Liver (tissue), 3 donors: ENCODE data around the gene C5.

Experiments used
- GABPA ChIP-seq, 2 donors: IDR thresholded peaks in 1 of 2; conservative IDR thresholded peaks in 1 of 2; 2 replicates each; pipeline ENCODE4 v1.6.1; 2016; ENCODE audit warnings: antibody characterized with exemption in 2 of 2, mild to moderate bottlenecking in 1 of 2, moderate library complexity in 1 of 2
- HNF4G ChIP-seq: IDR thresholded peaks from 2 replicates; pipeline ENCODE4 v1.6.1; 2016; ENCODE audit warnings: antibody characterized with exemption
- TAF1 ChIP-seq: conservative IDR thresholded peaks from 2 replicates; pipeline ENCODE4 v1.6.1; 2016; ENCODE audit warnings: antibody characterized with exemption, mild to moderate bottlenecking
- YY1 ChIP-seq: IDR thresholded peaks from 2 replicates; pipeline ENCODE4 v1.6.1; 2016; ENCODE audit warnings: antibody characterized with exemption, mild to moderate bottlenecking
- TF ChIP-seq, protein P1 (sequence below): fragments of 150-350 bp; IDR thresholded peaks from 2 replicates; pipeline ENCODE4 v1.5.1; 2017; ENCODE audit warnings: improper control_type of control experiment, low read depth, low read length; ENCODE audit not compliant: missing input control
- TF ChIP-seq, protein P2 (sequence below): IDR thresholded peaks from 2 replicates; pipeline ENCODE4 v1.6.1; 2016; ENCODE audit warnings: antibody characterized with exemption
- TF ChIP-seq, protein P3 (sequence below): IDR thresholded peaks from 2 replicates; pipeline ENCODE4 v1.6.1; 2016; ENCODE audit warnings: antibody characterized with exemption
- TF ChIP-seq, protein P4 (sequence below): IDR thresholded peaks from 2 replicates; pipeline ENCODE4 v1.6.1; 2016; ENCODE audit warnings: antibody characterized with exemption
- donor health status: healthy.
- donor health status: healthy.

DNA sequence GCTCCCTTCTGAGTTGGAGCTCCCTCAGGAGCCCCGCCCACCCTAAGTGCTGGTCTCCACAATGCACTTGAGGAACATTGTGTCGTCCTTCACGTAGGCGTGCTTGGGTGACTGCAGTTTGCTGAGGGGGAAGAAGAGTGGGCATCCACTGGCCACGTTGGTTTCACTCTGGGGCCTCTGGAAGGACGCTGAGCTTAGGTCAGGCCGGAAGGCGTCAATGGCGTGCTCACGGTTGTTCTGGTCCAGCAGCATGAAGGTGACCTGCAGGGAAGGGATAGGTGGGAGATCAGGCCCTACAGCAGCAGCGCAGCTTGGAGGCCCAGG is 145.1 kb downstream of the C5 start:
- TF ChIP-seq, protein P1, sequence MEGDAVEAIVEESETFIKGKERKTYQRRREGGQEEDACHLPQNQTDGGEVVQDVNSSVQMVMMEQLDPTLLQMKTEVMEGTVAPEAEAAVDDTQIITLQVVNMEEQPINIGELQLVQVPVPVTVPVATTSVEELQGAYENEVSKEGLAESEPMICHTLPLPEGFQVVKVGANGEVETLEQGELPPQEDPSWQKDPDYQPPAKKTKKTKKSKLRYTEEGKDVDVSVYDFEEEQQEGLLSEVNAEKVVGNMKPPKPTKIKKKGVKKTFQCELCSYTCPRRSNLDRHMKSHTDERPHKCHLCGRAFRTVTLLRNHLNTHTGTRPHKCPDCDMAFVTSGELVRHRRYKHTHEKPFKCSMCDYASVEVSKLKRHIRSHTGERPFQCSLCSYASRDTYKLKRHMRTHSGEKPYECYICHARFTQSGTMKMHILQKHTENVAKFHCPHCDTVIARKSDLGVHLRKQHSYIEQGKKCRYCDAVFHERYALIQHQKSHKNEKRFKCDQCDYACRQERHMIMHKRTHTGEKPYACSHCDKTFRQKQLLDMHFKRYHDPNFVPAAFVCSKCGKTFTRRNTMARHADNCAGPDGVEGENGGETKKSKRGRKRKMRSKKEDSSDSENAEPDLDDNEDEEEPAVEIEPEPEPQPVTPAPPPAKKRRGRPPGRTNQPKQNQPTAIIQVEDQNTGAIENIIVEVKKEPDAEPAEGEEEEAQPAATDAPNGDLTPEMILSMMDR, result no peak
- TF ChIP-seq GABPA (IDR thresholded peaks at IDR 0.05 in 1 of 2, conservative IDR thresholded peaks at IDR 0.05 in 1 of 2) (no peak), HNF4G (no peak), TAF1 (no peak), YY1 (no peak)
- TF ChIP-seq, protein P2, sequence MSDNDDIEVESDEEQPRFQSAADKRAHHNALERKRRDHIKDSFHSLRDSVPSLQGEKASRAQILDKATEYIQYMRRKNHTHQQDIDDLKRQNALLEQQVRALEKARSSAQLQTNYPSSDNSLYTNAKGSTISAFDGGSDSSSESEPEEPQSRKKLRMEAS, result no peak
- TF ChIP-seq, protein P3, sequence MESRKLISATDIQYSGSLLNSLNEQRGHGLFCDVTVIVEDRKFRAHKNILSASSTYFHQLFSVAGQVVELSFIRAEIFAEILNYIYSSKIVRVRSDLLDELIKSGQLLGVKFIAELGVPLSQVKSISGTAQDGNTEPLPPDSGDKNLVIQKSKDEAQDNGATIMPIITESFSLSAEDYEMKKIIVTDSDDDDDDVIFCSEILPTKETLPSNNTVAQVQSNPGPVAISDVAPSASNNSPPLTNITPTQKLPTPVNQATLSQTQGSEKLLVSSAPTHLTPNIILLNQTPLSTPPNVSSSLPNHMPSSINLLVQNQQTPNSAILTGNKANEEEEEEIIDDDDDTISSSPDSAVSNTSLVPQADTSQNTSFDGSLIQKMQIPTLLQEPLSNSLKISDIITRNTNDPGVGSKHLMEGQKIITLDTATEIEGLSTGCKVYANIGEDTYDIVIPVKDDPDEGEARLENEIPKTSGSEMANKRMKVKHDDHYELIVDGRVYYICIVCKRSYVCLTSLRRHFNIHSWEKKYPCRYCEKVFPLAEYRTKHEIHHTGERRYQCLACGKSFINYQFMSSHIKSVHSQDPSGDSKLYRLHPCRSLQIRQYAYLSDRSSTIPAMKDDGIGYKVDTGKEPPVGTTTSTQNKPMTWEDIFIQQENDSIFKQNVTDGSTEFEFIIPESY, result no peak
- TF ChIP-seq, protein P4, sequence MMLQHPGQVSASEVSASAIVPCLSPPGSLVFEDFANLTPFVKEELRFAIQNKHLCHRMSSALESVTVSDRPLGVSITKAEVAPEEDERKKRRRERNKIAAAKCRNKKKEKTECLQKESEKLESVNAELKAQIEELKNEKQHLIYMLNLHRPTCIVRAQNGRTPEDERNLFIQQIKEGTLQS, result no peak
